Measurements from ENCODE around the gene PRDM4.
A peak's percentile ranks its signal among the peaks of the same experiment; 100 is the strongest.
"Not testable (repeated sequence)": the region's sequence is repeated elsewhere in the genome, so short reads cannot be mapped to it uniquely, and the experiment has no call there.

PRDM4 gene

GRCh38 chr12:107695772-107696171 lies 65.2 kb downstream of the PRDM4 start:
- not testable (repeated sequence) for DNase-seq (ENCODE audit: low read depth in 2 of 2)

- peak; percentile 92 for DNase-seq (ENCODE audit: low read depth in 2 of 2)
Observed at GRCh38 chr12:107685360-107686248, 75.3 kb downstream of the PRDM4 start, which contains the start of gene PWP1. Gene PWP1 (plus strand): TSS chr12:107685799. CDS start chr12:107685900, 101 bp downstream.

- no peak for DNase-seq (ENCODE audit: low read depth in 2 of 2)
Observed at GRCh38 chr12:107684990-107685359, 76.0 kb downstream of the PRDM4 start.

GRCh38 chr12:107684029-107684795 lies 76.7 kb downstream of the PRDM4 start:
- DNase-seq (ENCODE audit: low read depth in 2 of 2), result no peak
